ENCODE results near the gene KDM1B.
"Not testable (repeated sequence)": the region's sequence is repeated elsewhere in the genome, so short reads cannot be mapped to it uniquely, and the experiment has no call there.

The KDM1B gene

GRCh38 chr6:18227166-18227565 is 71.9 kb downstream of the KDM1B start:
- DNase-seq (ENCODE audit: low read depth in 1 of 2, low spot score in 1 of 2), result not testable (repeated sequence)

- DNase-seq (ENCODE audit: low read depth in 1 of 2, low spot score in 1 of 2), result not testable (repeated sequence)
Measured at GRCh38 chr6:18228590-18228989, 73.4 kb downstream of the KDM1B start.

GRCh38 chr6:18231856-18232255 is 76.6 kb downstream of the KDM1B start:
- DNase-seq (ENCODE audit: low read depth in 1 of 2, low spot score in 1 of 2), result not testable (repeated sequence)

GRCh38 chr6:18233770-18234169 is 78.5 kb downstream of the KDM1B start:
- DNase-seq (ENCODE audit: low read depth in 1 of 2, low spot score in 1 of 2), result not testable (repeated sequence)

- no peak for DNase-seq (ENCODE audit: low read depth in 1 of 2, low spot score in 1 of 2)
Measured at GRCh38 chr6:18234564-18234963, 79.3 kb downstream of the KDM1B start.

GRCh38 chr6:18235524-18235923 is 80.3 kb downstream of the KDM1B start:
- no peak for DNase-seq (ENCODE audit: low read depth in 1 of 2, low spot score in 1 of 2)

GRCh38 chr6:18237167-18237566 is 81.9 kb downstream of the KDM1B start:
- DNase-seq (ENCODE audit: low read depth in 1 of 2, low spot score in 1 of 2), result no peak

GRCh38 chr6:18240230-18240629 is 85.0 kb downstream of the KDM1B start:
- DNase-seq (ENCODE audit: low read depth in 1 of 2, low spot score in 1 of 2), result no peak

- DNase-seq (ENCODE audit: low read depth in 1 of 2, low spot score in 1 of 2), result no peak
Measured at GRCh38 chr6:18241208-18242038, 86.2 kb downstream of the KDM1B start.

GRCh38 chr6:18242062-18242851 is 87.0 kb downstream of the KDM1B start:
- no peak for DNase-seq (ENCODE audit: low read depth in 1 of 2, low spot score in 1 of 2)

GRCh38 chr6:18243302-18243893 is 88.2 kb downstream of the KDM1B start:
- no peak for DNase-seq (ENCODE audit: low read depth in 1 of 2, low spot score in 1 of 2)

GRCh38 chr6:18244251-18244650 is 89.0 kb downstream of the KDM1B start:
- DNase-seq (ENCODE audit: low read depth in 1 of 2, low spot score in 1 of 2), result no peak

- no peak for DNase-seq (ENCODE audit: low read depth in 1 of 2, low spot score in 1 of 2)
Measured at GRCh38 chr6:18245079-18245478, 89.9 kb downstream of the KDM1B start.

GRCh38 chr6:18245642-18246041 is 90.4 kb downstream of the KDM1B start:
- no peak for DNase-seq (ENCODE audit: low read depth in 1 of 2, low spot score in 1 of 2)

- no peak for DNase-seq (ENCODE audit: low read depth in 1 of 2, low spot score in 1 of 2)
Measured at GRCh38 chr6:18246205-18246604, 91.0 kb downstream of the KDM1B start.

GRCh38 chr6:18247002-18247401 is 91.8 kb downstream of the KDM1B start:
- no peak for DNase-seq (ENCODE audit: low read depth in 1 of 2, low spot score in 1 of 2)

- no peak for DNase-seq (ENCODE audit: low read depth in 1 of 2, low spot score in 1 of 2)
Measured at GRCh38 chr6:18248698-18249097, 93.5 kb downstream of the KDM1B start.

GRCh38 chr6:18249271-18249670 is 94.0 kb downstream of the KDM1B start:
- no peak for DNase-seq (ENCODE audit: low read depth in 1 of 2, low spot score in 1 of 2)

GRCh38 chr6:18253635-18254034 is 98.4 kb downstream of the KDM1B start:
- DNase-seq (ENCODE audit: low read depth in 1 of 2, low spot score in 1 of 2), result no peak

- no peak for DNase-seq (ENCODE audit: low read depth in 1 of 2, low spot score in 1 of 2)
Measured at GRCh38 chr6:18254793-18255192, 99.6 kb downstream of the KDM1B start.

GRCh38 chr6:18259675-18260447 is 104.6 kb downstream of the KDM1B start:
- DNase-seq (ENCODE audit: low read depth in 1 of 2, low spot score in 1 of 2), result no peak
